ENCODE measurements around the gene RPTOR.

RPTOR gene

GRCh38 chr17:80818871-80819270, 274.2 kb downstream of the RPTOR start:
- DNase-seq, result no peak

DNA sequence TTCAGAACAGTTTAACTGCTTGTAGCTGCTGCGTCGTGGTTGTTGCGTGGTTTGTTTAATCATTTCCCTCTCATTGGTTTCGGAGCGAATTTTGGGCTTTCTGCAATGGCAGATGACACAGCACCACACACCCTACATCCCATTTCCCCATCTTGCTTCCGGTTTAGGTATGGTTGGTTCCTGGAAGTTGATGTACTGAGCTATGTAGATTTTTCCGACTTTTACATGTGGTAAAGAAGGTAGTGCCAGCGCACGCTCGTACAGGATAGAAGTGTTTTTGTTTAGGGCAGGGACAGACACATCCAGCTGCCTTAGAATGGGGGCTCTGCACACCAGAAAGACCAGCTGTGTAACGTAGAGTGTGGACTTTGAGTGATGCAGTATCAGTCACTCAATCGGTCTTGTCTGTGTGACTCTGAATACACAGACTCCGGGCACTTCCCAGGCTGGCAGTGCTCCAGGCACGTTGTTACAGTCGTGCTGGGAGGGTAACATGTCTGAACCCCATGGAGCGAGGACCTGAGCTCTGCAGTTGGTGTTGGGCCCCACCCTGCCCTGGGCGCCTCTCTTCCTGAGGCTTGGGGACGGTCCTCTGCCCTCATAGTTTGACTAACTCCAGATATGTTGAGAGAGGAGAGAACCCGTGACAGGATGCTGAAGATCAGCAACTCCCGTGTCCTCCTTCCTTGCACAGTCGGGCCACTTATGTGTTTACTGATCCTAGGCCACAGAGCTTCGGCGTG, 275.0 kb downstream of the RPTOR start:
- no peak for DNase-seq

DNA sequence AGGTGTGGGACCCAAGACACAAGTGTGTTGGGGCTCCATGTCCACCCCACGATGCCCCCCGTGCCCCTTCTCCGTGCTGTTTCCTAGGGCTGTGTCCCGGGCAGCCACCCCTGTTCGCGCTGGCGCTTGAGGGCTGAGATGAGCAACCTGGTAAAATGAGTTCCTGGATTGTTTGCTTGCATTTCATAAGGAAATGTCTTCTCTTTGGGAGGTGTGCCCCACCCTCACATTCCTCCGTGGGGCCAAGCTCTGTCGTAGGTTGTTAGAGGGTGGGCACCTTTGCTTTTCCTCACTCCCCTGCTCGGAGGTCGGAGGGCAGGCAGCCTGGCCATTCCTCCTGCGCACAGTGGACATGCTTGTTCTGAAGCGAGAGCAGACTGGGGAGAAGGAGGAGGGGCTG, 275.7 kb downstream of the RPTOR start:
- DNase-seq, result no peak

GRCh38 chr17:80821546-80821945, 276.9 kb downstream of the RPTOR start:
- DNase-seq, result no peak

DNA sequence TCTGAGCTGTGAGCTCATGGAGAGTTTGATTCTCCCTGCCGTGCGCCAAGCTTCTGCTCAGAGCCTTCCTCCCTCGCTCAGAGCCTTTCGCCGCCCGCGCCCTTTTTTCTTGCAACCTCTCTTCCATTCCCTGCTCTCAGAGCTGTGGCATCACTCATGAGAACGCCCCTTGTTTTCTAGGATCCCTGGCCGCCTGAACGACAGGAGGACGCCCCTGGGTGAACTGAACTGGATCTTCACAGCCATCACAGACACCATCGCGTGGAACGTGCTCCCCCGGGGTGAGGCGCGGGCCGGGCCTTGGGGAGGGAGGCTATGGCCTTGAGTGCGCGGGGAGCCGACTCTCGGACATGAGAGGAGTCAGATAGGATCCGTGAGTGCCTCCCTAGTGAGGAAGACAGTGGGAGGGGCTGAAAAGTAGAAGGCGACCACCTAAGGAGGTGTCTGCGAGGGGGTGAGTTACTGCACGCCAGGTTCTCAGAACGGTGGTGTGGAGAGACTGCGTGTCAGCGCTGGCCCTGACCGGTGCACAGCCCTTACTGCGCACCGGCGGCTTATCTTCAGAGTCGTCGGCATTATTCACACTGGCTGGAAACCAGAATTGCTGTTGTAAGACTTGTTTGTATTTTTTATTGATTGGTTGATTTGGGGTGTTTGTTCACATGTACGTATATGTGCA, 277.5 kb downstream of the RPTOR start:
- DNase-seq, result no peak

DNA sequence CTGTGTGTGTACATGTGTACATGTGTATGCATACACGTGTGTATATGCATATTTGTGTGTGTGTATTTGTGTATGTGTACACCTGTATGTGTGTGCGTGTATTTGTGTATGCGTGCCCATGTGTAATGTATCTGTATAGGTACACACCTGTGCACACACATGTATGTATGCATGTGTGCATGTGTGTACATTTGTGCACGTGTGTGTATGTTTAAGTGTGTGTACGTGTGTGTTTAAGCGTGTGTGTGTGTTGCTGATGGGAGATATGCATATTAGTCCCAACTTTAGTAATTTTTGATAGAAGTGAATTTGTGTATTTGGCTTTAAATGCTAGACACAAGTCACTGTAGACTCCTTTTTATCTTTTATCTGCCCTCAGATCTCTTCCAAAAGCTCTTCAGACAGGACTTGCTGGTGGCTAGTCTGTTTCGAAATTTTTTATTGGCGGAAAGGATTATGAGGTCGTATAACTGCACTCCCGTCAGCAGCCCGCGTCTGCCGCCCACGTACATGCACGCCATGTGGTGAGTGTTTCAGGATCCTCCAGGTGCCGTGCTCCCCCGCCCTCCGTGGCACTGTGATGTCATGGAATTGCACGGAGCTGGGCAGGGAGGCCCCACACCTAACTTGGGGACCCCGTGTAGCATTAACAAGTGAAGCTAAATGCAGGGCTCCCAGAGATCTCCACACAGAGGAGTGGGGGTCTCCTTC, 278.2 kb downstream of the RPTOR start:
- DNase-seq, result no peak

GRCh38 chr17:80824549-80825470, 280.2 kb downstream of the RPTOR start:
- no peak for DNase-seq

DNA sequence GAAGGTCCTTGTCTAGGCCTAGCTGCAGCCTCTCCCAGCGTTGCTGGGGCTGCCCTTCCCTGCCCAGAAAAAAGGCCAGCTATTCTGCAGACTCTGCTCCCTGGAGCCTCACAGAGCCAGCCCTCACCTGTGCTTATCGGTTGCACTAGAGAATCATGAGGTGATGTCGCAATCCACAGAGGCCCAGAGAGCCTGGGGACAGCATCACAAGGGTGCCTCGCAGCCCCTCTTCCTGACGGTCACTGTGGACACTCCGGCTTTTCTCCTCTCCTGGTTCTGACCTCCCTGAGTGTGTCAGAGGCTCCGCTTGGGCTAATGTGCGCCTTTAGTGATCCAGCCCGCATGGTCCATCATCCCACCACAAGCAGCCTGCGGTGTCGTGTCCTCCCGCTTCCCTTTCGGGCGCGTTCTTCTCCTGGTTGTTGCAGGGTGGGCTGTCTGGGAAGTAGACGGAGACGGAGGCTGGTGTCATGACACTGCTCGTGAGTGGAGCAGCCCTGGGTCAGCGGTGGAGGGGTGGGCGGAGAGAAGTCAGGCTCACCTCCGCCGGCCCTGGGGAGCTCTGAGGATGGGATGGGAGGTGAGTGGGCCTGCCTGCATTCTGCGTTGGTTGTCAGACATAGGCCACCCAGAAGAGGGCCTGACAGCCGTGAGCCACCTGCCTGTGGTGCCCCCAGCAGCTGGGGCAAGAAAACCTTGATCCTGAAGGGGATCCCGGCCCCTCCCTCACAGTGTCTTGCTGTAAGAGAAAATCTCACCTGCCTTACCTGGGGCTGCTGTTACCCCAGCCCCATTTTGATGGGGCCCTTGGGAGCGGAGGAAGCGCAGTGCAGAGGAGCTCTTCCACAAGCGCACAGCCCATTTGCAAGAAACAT, 281.1 kb downstream of the RPTOR start:
- no peak for DNase-seq

DNA sequence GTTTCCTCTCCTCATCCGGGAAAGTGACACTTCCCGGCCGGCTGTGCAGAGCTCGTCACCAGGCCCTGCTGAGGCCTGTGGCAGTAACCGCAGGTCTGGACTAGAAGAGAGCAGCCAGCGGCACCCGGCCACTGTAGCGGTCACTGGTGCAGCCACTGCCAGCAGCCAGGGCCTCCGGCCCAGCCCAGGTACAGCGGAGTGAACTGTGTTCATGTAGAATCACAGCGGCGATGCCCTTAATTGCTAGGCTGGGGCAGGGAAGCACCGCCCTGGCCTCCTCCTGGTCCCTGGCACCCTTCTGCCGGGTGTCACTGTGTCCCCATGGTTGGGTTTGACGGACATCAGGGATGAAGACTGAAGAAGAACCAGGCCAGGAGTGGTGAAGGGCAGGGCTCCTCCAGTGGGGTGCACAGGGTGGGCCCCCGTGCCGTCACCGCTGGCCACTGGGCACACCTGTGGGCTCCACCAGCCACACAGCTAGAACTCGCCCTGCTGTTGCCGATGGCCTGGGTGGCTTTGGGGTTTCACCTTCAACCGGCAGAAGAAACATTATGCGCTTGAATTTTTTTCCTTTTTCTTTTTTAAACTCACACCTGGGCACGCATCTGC, 281.8 kb downstream of the RPTOR start:
- no peak for DNase-seq

GRCh38 chr17:80826955-80827645, 282.5 kb downstream of the RPTOR start:
- DNase-seq, result no peak

GRCh38 chr17:80827646-80828643, 283.3 kb downstream of the RPTOR start:
- no peak for DNase-seq

DNA sequence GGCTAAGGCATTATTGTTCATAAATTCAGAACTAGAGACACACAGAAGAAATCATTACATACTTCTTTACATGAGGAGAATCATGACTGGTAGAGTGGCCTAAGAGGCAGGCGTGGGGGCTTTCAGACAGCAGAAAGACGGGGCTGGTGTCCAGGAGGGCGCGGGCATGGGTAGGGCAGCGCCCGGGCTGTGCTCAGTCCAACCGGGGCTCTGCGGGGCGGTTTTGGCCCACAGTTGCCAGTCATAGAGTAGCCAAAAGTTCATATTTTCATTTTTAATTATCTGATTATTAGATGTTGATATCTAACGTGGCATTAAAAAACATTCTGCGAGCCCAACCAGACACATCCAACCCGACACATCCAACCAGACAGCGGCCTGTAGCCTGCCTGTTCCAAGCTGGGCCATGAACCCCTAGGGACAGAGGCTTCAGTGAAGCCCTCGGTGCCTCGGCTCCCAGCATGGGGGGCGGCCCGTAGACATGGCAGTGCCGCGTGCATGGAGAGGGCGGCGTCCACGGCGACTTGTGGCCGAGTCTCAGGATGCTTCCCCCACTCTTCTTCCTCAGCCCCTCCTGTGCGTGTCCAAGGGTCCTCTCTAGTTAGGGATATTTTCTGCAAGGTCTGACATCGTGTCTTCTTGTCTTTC, 284.7 kb downstream of the RPTOR start:
- no peak for DNase-seq

- DNase-seq, result no peak
Observed at GRCh38 chr17:80830020-80830780, 285.6 kb downstream of the RPTOR start.

GRCh38 chr17:80831491-80831890, 286.9 kb downstream of the RPTOR start:
- DNase-seq, result no peak

- peak; percentile 52 for DNase-seq
Observed at GRCh38 chr17:80832266-80832676, 287.6 kb downstream of the RPTOR start.

- DNase-seq, result peak; percentile 86
Observed at GRCh38 chr17:80832888-80833583, 288.4 kb downstream of the RPTOR start.
